GM21529 (cell line): ENCODE results near the gene CHRDL2.

ENCODE experiments used
- ATAC-seq: cut with Tn5 transposase; IDR thresholded peaks from one replicate; pipeline ENCODE4 v1.9.1; 2021; ENCODE audit not compliant: unreplicated experiment

The CHRDL2 gene

DNA sequence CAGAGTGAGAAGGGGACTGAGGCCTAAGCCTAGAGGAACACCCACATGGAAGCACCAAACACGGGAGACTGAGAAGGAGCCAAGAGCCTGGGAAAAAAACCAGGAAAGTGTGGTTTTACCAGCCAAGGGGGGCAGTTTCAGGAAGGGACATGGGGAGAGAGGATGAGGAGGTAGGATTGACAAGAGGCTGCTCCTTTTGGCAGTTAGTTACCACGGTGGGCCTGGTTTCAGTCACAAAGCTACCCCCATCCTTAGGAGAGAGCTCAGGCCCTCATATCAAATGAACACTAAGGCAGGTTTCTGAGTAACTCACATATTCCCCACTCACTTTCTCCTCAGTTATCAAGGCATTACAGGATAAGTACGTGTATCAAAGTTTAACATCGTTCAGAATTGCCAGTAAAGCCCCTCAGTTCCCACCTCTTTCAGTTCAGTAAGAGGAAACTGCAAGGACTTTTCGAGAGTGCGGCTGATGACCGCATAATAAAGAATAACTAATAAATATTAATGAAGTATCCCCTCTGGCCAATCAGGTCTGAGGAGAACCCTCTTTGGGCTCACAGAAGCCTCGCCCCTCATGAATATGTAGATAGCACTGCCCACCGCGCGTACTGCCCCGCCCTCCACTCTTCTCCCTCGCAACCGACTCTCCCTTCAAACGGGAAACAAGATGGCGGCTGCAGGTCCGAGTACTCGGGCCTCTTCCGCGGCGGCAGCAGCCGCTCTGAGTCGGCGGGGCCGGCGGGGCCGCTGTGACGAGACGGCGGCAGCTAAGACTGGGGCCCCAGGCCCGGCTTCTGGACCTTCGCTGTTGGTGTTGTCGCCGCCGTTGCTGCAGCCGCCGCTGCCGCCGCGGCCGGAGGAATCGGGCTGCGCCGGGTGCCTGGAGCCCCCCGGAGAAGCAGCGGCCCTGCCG, 17.2 kb upstream of the CHRDL2 start, which contains the start of gene RNF169:
Gene RNF169, plus strand, starts transcription at position 639 of the 916 bp plus-strand sequence. Its CDS starts 32 bp downstream, at position 671.
- peak; percentile 99 for ATAC-seq

DNA sequence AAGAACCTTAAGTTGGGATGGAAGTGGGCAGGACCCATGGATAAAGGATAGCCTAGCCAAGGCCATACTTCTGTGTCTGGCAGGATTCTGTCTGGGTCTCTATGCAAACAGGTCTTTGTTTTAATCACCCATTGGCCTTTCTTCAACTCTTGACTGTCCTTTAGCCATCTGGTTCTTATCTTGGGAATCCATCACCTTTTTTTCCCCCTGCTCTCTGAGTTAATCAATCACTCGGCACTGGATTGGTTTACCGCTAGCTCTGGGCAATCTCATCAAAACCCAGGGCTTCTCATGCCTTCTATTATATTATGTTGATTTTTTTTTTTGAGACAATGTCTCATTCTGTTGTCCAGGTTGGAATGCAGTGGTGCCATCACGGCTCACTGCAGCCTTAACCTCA, 15.6 kb upstream of the CHRDL2 start:
- ATAC-seq: no peak

GRCh38 chr11:74744277-74744676, 13.1 kb upstream of the CHRDL2 start:
- no peak for ATAC-seq

- no peak for ATAC-seq
These were observed 12.4 kb upstream of the CHRDL2 start for GRCh38 chr11:74743640-74744039.

DNA sequence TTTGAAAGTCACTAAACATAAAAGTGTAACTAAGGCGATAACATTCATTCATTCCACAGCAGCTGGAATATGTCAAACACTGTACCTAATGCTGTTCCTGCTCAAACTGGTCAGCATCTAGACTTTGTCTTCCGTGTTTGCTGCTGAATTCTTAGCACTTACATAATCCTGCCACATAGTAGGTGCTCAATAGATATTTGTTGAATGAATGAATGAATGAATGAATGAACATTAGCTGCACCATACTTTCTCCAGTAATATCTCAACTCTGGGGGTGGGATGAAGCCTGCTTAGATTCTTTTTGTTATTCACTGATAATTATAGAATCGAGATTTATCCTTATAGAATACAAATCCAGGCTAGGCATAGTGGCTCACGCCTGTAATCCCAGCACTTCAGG, 10.8 kb upstream of the CHRDL2 start:
- no peak for ATAC-seq

- ATAC-seq: no peak
These were observed 8.5 kb upstream of the CHRDL2 start for GRCh38 chr11:74739546-74740270.

GRCh38 chr11:74736031-74736430, 4.8 kb upstream of the CHRDL2 start:
- ATAC-seq: no peak

DNA sequence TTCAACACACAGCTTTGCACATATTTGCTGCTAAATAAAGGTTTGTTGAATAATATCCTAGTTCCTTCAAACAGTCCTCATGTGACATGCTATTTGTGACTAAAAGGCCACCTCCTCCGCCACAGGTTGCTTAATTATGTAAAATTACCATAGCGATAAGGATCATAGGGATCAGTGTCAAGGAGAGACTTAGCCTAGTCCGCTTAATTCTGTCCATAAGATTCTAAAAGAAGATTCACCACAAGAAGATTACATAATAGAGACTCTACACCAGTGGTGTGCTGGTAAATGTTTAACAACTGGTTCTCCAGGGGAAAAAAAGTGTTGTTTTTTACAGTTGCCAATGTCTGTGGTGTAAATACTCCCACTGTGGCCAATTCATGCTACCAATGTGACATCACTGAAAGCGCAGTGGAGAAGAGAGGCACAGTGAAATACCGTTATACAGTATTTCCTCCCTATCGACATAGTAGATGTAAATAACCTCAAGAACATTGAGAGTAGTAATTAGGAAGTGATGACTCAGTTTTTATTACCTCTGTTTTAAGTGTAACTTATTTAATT, 4.2 kb upstream of the CHRDL2 start:
- ATAC-seq: no peak

DNA sequence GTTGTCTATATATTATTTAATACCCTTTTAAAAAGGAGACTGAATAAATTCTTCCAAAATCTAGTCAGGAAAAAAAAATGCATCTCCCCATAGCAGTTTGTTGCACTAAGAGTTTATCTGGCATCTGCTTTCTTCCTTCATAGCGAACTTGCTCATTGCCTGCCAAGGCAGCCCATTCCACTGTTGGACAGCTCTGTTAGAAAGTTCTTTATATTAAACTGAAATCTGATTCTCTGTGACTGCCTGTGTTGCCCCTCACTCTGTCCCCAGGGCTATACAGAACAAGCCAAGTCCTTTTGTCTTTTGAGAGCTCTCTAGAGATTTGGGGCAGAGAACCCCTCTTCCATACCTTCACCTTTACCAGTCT, 3.3 kb upstream of the CHRDL2 start:
- no peak for ATAC-seq

DNA sequence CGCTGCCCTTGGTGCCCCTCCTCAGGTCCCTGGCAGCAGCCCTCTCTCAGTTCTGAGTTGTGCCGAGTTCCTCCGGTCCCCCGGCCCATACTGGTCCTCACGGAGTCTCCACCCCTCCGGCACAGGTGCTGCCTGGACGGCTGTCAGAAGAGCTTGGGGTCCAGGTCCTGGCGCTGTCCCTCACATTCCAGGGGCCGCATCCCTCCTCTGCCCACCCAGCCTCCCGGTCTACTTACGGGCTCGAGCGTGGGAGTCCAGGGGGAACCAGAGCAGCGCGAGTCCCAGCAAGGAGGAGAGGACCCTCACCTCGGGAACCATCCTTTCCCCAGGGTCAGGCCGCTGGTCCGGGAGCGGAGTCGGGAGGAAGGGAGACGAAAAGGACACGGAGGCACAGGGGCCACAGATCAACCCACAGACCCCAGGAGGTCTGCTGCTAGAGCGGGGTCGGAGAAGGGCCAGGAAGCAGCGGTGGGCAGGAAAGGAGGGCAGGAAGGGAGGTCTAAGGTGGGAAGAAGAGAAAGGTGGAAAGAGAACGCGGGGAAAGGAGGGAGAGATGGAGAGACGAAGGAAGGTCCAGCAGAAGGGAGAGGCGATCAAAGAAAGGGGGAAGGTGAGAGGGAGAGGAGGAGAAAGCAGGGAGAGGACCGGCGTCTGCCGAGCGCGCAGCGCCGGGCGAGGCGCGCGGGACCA, 510 bp downstream of the CHRDL2 start:
- ATAC-seq: no peak

DNA sequence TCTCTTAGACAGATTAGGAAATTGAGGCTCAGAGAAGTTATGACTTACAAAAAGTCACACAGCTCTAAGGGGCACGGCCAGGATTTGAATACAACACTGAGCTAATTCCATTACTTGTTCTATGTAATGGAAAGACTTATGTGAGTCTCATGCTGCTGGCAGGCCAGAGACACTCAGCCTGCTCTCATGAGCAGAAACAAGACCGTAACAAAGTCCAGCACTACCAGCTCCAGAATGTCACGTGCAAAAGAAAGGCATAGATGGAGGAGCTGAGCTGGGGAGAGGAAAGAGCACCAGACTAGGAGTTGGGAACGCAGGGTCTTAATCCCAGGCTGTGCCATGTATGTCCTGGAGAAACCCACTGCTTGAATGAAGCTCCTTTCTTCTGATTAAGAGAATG, 1.8 kb downstream of the CHRDL2 start:
- ATAC-seq: no peak

DNA sequence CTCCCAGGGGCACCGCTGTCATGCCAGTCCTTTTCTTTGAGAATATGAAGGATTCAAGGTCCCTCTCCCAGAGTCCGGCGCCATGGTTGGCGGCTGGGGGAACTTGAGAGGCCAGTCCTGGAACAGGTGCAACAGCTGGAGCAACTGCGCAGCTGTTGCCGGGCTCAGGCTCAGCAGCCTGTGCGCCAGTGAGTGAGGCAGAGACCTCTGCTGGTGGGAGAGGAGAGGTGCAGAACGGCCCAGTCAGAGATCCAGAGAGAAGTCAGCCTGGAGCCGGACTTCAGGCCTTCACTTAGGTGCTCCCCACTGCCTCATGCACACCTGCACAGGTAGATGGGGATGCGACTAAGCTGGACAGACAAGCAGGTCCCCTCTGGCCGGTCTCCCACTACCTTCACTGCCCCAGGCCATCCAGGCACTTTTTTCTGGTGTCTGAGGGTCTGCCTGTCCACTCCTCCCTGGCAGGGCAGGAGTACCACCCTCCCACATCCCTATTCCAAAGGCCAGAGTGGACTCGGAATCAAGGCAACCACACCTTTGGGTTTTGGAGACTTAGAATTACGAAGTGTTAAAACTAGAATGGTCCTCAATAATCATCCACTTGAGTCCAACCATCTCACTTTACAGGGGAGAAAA, 4.6 kb downstream of the CHRDL2 start:
- peak; percentile 86 for ATAC-seq

DNA sequence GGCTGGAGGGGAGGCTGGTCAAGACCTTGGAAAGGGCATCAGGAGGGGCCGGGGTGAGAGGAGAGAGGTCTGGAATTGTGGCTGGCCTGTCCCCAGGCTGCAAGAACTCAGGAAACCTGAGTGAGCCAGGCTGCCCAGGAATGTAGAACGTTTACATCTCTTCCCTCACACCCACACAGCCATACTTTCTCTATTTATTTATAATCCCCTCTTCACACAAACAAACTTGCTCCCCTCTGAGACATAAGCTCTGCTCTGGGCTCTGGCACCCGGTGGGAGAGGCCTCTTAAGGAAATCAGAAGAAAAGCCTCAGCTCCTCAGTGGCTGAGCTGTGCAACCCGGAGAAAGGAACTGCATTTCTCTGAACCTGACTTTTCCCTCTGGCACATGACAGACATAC, 5.5 kb downstream of the CHRDL2 start:
- no peak for ATAC-seq

DNA sequence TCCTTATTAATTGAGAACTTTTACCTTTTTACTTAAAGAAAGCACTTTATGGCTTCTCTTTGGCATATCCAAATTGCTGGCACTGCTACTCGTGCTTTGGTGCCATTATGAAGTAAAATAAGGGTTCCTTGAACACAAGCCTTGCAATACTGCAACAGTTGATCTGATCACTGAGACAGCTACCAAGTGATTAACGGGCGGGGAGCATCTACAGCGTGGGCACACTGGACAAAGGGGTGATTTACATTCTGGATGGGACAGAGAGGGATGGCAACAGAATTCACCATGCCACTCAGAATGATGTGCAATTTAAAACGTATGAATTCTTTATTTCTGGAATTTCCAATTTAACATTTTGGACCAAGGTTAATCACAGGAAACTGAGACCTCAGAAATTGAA, 7.7 kb downstream of the CHRDL2 start:
- ATAC-seq: no peak

DNA sequence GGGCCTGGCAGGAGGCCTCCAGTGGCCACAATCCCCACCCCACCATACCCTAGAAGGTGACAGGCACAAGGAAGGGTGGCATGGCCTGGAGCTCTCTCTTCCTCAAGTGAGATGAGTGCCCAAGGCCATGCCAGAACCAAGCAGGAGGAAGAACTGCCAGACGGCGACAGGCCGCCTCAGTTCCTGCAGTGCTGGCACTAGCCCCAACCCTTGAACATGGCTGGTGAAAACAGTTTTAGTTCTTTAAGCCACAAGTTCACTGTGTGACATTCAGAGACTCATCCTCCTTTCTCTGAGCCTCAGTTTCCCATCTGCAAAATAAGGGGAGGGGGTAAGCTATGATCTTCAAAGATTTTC, 9.8 kb downstream of the CHRDL2 start:
- no peak for ATAC-seq

DNA sequence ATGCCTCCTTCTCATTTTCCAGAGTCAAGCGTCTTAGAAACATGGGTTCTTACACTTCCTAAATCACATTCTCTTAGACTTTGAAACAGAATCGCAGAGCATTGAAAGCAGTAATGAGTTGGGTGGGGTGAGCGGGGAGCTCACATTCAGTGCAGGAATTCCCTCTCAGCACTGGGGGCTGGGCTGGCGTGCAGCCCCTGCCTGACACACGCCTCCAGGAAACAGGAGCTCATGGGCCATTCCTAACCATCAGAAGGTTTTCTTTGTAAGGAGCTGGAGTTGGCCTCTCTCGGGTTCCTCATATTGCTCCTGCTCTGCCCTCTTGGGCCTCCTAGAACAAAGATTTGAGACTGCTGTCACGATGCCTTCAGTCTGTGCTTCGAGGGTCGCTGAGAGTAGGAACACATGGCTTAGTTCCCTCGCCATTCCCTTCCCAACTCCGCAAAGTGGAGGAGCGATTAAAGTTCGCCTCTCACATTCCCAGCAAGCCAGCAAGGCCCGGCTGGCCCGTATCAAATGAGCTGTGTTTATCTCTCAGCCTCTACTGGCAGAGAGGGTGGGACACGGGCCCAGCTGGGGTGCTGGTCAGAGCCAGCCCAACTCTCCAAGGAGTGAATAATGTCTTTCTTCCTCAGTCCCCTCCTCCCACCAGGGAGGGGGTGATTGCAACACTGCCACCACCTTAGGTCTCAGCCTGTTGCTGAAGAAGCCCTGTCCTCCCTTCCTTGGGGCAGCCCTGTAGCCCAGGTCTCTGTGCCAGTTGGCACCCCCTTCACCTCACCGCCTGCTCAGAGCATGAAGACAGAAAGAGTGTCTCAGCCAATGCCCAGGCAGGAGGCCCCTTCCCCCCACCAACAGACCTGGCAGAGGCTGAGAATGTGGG, 10.4 kb downstream of the CHRDL2 start:
- ATAC-seq: no peak

DNA sequence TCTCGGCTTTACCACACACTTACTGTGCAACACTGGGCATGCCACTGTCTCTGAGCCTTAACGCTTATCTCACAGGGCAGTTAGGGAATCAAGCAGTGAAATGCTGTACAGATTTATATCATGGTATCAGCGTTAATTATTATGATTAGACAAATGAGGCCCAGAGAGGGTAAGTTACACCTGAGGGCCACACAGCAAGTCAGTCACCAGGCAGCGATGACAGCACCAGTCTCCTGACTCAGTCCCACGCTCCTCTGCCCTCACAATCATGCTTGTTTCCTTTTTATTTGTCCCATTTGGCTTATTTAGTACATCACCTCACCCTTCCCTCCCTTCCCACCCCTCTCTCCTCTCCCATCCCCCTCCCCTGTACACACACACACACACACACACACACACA, 12.2 kb downstream of the CHRDL2 start:
- no peak for ATAC-seq

DNA sequence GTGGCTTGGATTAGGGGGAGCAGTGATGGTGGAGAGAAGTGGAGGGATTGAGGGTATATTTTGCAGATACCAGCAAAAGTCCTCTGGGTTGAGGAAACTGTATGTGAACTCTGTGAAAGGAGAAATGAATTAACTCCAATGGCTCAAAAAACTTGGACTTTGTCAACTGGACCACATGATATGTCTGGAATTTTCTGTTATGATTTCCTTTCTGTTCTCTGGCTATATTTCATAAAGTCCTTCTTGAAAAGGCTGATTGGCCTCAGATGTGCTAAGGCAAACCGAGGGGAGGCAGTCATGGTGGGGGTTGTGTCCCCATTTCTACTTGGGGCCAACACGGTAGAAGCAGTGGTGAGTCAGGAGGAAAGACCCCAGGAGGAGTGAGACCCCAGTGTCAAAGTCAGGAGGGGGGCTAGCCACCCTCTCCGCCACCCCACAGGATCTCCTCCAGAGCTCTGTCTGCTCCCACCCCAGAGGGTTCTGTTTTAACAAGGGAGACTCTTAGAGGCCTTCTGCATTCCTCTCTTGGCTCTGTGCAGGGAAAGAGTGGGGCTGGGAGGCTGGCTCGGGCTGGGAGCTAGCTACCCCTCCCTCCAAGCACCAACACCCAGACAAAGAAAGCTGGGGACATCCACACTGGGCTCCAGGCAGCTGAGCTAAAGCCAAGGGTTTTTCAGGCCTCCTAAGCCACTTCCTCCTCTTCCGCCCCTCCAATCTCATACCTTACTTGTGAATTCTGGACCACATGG, 13.8 kb downstream of the CHRDL2 start:
- no peak for ATAC-seq

DNA sequence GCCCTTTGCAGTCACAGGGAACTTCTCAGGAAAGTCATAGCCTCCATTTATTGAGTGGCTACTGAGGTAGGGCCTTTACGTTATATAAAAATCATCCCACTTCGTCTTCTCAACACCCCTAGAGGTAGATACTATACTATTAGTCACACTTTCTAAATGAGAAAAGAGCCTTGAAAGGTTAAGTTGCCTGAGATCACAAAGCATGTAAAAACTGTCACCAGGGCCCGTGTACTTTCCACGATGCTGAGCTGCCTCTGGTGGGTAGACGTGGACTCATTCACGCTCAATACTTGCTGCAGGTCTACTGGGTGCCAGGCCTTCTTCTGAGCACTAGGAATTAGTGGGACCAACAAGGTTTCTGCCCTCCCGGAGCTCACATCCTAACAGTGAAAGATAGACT, 16.3 kb downstream of the CHRDL2 start:
- ATAC-seq: no peak
